HG03432 (cell line): ENCODE measurements around the gene COPZ1.

ENCODE experiments used
- ATAC-seq: cut with Tn5 transposase; IDR thresholded peaks from one replicate; pipeline ENCODE4 v1.9.1; 2021; ENCODE audit warnings: mild to moderate bottlenecking, moderate library complexity; ENCODE audit not compliant: unreplicated experiment

COPZ1 gene

GRCh38 chr12:54357506-54358190, 32.7 kb downstream of the COPZ1 start:
- no peak for ATAC-seq

- no peak for ATAC-seq
Observed at GRCh38 chr12:54358191-54358944, 33.4 kb downstream of the COPZ1 start.

GRCh38 chr12:54358945-54359761, 34.2 kb downstream of the COPZ1 start:
- ATAC-seq = peak; percentile 97

GRCh38 chr12:54359762-54360351, 34.9 kb downstream of the COPZ1 start:
- ATAC-seq = no peak

GRCh38 chr12:54360717-54361456, 36.0 kb downstream of the COPZ1 start:
- ATAC-seq = no peak

- no peak for ATAC-seq
Observed at GRCh38 chr12:54363047-54363446, 38.1 kb downstream of the COPZ1 start.

- ATAC-seq = no peak
Observed at GRCh38 chr12:54363618-54364017, 38.7 kb downstream of the COPZ1 start.

- ATAC-seq = peak; percentile 44
Observed at GRCh38 chr12:54364413-54364812, 39.5 kb downstream of the COPZ1 start, which contains the start of gene GPR84. GPR84 (minus strand) TSS chr12:54364486; CDS start chr12:54363851, 635 bp downstream.

- peak; percentile 15 for ATAC-seq
Observed at GRCh38 chr12:54368025-54368708, 43.2 kb downstream of the COPZ1 start.

GRCh38 chr12:54368709-54369596, 44.0 kb downstream of the COPZ1 start:
- ATAC-seq = peak; percentile 73

GRCh38 chr12:54369597-54370131, 44.7 kb downstream of the COPZ1 start:
- ATAC-seq = no peak

GRCh38 chr12:54370171-54370730, 45.3 kb downstream of the COPZ1 start:
- no peak for ATAC-seq

GRCh38 chr12:54371328-54372112, 46.6 kb downstream of the COPZ1 start:
- no peak for ATAC-seq

- ATAC-seq = no peak
Observed at GRCh38 chr12:54372113-54372806, 47.3 kb downstream of the COPZ1 start.

GRCh38 chr12:54373649-54374561, 49.0 kb downstream of the COPZ1 start:
- no peak for ATAC-seq
